ENCODE data around the gene CD209.

GRCh38 chr19:7742575-7742974, 4.8 kb downstream of the CD209 start:
- TF ChIP-seq CTCF (IDR thresholded peaks at IDR 0.05; ENCODE audit: extremely low read depth in 1 of 2, insufficient read depth in 1 of 2, low read depth in 1 of 2, low read length in 2 of 2) (no peak), EZH2 (IDR thresholded peaks at IDR 0.05; ENCODE audit: borderline replicate concordance, low read depth, low read length, severe bottlenecking) (no peak), POLR2A (IDR thresholded peaks at IDR 0.05; ENCODE audit: low read depth, low read length) (no peak), POLR2AphosphoS5 (IDR thresholded peaks at IDR 0.05; ENCODE audit: insufficient read depth, low read depth, low read length) (no peak), FOS (IDR thresholded peaks at IDR 0.05; ENCODE audit: borderline replicate concordance, insufficient read depth, low read length) (no peak), JUN (IDR thresholded peaks at IDR 0.05; ENCODE audit: borderline replicate concordance, insufficient read depth, insufficient read length, low read depth) (no peak), MAX (IDR thresholded peaks at IDR 0.05; ENCODE audit: insufficient read depth, insufficient read length) (no peak), MYC (IDR thresholded peaks at IDR 0.05; ENCODE audit: low read depth, low read length) (no peak), GATA2 (IDR thresholded peaks at IDR 0.05; ENCODE audit: insufficient read depth, insufficient read length, low read depth, low read length) (no peak)

All from endothelial cell of umbilical vein (primary cell).